SK-N-MC (cell line): ENCODE measurements around the gene CSRP2.

Experiments used
- EZH2 ChIP-seq: fragments of 200-600 bp; sonication (generic); IDR thresholded peaks from one replicate; pipeline ENCODE4 v1.6.1; 2017; ENCODE audit warnings: antibody characterized with exemption
- FOXP2 ChIP-seq: optimal IDR thresholded peaks from 2 replicates; pipeline ENCODE3; 2011; ENCODE audit warnings: mild to moderate bottlenecking, moderate library complexity; ENCODE audit not compliant: insufficient read depth; ENCODE audit errors: extremely low read length, control extremely low read depth
- POLR2AphosphoS5 ChIP-seq: IDR thresholded peaks from 2 replicates; pipeline ENCODE4 v1.6.1; 2012; ENCODE audit warnings: mild to moderate bottlenecking, low read depth, low read length, borderline replicate concordance

DNA sequence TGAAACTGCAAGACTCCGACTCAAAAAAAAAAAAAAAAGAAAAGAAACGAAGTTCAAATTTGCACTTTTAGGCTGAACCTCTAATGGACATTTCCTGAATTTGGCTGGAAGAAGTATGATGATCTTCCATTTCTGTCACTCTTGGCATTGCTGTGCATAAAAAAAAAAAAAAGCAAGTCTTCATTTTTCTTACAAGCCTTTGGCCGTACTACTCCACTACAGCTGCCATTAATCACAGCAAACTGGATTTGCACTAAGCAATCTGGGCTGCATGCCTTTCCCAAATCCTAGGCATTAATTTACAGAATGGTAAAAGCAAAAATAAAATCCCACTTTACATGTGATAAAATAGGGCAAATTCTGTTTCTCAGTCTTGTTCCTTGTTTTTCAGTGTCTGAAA lies 7.1 kb downstream of the CSRP2 start:
- no peak for TF ChIP-seq EZH2
- TF ChIP-seq POLR2AphosphoS5, result no peak
- no peak for TF ChIP-seq FOXP2
